ENCODE data around the gene CSDE1.
"Not testable (repeated sequence)": the region's sequence is repeated elsewhere in the genome, so short reads cannot be mapped to it uniquely, and the experiment has no call there.

The CSDE1 gene

GRCh38 chr1:114757455-114758255, at the start of gene CSDE1:
TSS of gene CSDE1 (minus strand) at chr1:114757984. CDS start at chr1:114739890, 18,094 bp downstream.
- peaks cover 52% of the 10 kb centered on the region for H3K79me2 ChIP-seq (ENCODE audit: control insufficient read depth, low read length)
- H3K9me3 ChIP-seq (ENCODE audit: control insufficient read depth, insufficient read depth, low read length) = no peaks in the 10 kb centered on the region
- no peak for TF ChIP-seq EZH2phosphoT487 (IDR thresholded peaks at IDR 0.05; ENCODE audit: borderline replicate concordance, low read length)
- TF ChIP-seq, protein P1, sequence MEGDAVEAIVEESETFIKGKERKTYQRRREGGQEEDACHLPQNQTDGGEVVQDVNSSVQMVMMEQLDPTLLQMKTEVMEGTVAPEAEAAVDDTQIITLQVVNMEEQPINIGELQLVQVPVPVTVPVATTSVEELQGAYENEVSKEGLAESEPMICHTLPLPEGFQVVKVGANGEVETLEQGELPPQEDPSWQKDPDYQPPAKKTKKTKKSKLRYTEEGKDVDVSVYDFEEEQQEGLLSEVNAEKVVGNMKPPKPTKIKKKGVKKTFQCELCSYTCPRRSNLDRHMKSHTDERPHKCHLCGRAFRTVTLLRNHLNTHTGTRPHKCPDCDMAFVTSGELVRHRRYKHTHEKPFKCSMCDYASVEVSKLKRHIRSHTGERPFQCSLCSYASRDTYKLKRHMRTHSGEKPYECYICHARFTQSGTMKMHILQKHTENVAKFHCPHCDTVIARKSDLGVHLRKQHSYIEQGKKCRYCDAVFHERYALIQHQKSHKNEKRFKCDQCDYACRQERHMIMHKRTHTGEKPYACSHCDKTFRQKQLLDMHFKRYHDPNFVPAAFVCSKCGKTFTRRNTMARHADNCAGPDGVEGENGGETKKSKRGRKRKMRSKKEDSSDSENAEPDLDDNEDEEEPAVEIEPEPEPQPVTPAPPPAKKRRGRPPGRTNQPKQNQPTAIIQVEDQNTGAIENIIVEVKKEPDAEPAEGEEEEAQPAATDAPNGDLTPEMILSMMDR (IDR thresholded peaks at IDR 0.05; ENCODE audit: low read depth, low read length, poor library complexity, severe bottlenecking) = peak; percentile 40
- H3K4me1 ChIP-seq (ENCODE audit: control insufficient read depth, low read length) = peaks cover 47% of the 10 kb centered on the region
- H3K27ac ChIP-seq (ENCODE audit: low read depth, low read length) = peak within 1 kb of the TSS; percentile 89
- H4K20me1 ChIP-seq (ENCODE audit: control insufficient read depth, insufficient read depth, low read depth, low read length) = peaks cover 36% of the 10 kb centered on the region
- H3F3A ChIP-seq (ENCODE audit: control insufficient read depth, insufficient read depth) = no peaks in the 10 kb centered on the region; the same call in 1 of the 2 replicates
- peak within 1 kb of the TSS; percentile 99 for H3K4me3 ChIP-seq (ENCODE audit: low read length)
- H3K9me2 ChIP-seq (replicated peaks; ENCODE audit: control insufficient read depth, low read length) = no peaks in the 10 kb centered on the region
- H3K27me3 ChIP-seq (ENCODE audit: control insufficient read depth, low read length) = no peaks in the 10 kb centered on the region
- peaks cover 49% of the 10 kb centered on the region for H3K36me3 ChIP-seq (ENCODE audit: control insufficient read depth, low read length)
- peak within 1 kb of the TSS; percentile 78 for H3K4me2 ChIP-seq (ENCODE audit: low read length)

DNA sequence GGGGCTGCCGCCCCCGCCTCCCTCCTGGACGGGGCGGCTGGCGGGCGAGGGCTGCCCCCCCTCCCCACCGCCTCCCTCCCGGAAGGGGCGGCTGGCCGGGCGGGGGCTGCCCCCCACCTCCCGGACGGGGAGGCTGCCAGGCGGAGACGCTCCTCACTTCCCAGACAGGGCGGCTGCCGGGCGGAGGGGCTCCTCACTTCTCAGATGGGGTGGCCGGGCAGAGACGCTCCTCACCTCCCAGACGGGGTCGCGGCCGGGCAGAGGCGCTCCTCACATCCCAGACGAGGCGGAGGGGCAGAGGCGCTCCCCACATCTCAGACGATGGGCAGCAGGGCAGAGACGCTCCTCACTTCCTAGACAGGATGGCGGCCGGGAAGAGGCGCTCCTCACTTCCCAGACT, 46.7 kb upstream of the CSDE1 start:
- H3K4me2 ChIP-seq (ENCODE audit: low read length); H3K9me2 ChIP-seq (replicated peaks; ENCODE audit: control insufficient read depth, low read length); H3K9me3 ChIP-seq (ENCODE audit: control insufficient read depth, insufficient read depth, low read length); H3F3A ChIP-seq (ENCODE audit: control insufficient read depth, insufficient read depth); H3K4me3 ChIP-seq (ENCODE audit: low read length); H3K79me2 ChIP-seq (ENCODE audit: control insufficient read depth, low read length); H3K36me3 ChIP-seq (ENCODE audit: control insufficient read depth, low read length); H4K20me1 ChIP-seq (ENCODE audit: control insufficient read depth, insufficient read depth, low read depth, low read length); H3K4me1 ChIP-seq (ENCODE audit: control insufficient read depth, low read length); H3K27ac ChIP-seq (ENCODE audit: low read depth, low read length); H3K27me3 ChIP-seq (ENCODE audit: control insufficient read depth, low read length): not testable (repeated sequence)

GRCh38 chr1:114803001-114803400, 45.2 kb upstream of the CSDE1 start:
- no peaks in the 10 kb centered on the region for H3K9me2 ChIP-seq (replicated peaks; ENCODE audit: control insufficient read depth, low read length)
- no peaks in the 10 kb centered on the region for H3F3A ChIP-seq (ENCODE audit: control insufficient read depth, insufficient read depth)
- no peaks in the 10 kb centered on the region for H3K36me3 ChIP-seq (ENCODE audit: control insufficient read depth, low read length)
- H3K27ac ChIP-seq (ENCODE audit: low read depth, low read length) = no peak overlapping the region
- peaks cover 6% of the 10 kb centered on the region for H3K27me3 ChIP-seq (ENCODE audit: control insufficient read depth, low read length)
- H3K4me3 ChIP-seq (ENCODE audit: low read length) = no peak overlapping the region
- H3K79me2 ChIP-seq (ENCODE audit: control insufficient read depth, low read length) = no peaks in the 10 kb centered on the region
- H3K9me3 ChIP-seq (ENCODE audit: control insufficient read depth, insufficient read depth, low read length) = no peaks in the 10 kb centered on the region
- H3K4me2 ChIP-seq (ENCODE audit: low read length) = no peak overlapping the region
- TF ChIP-seq EZH2phosphoT487 (IDR thresholded peaks at IDR 0.05; ENCODE audit: borderline replicate concordance, low read length) = no peak
- TF ChIP-seq, protein P1 (IDR thresholded peaks at IDR 0.05; ENCODE audit: low read depth, low read length, poor library complexity, severe bottlenecking) = no peak
- no peaks in the 10 kb centered on the region for H3K4me1 ChIP-seq (ENCODE audit: control insufficient read depth, low read length)
- H4K20me1 ChIP-seq (ENCODE audit: control insufficient read depth, insufficient read depth, low read depth, low read length) = no peaks in the 10 kb centered on the region

GRCh38 chr1:114794038-114794437, 36.3 kb upstream of the CSDE1 start:
- no peak overlapping the region for H3K4me2 ChIP-seq (ENCODE audit: low read length)
- no peaks in the 10 kb centered on the region for H3F3A ChIP-seq (ENCODE audit: control insufficient read depth, insufficient read depth)
- H3K9me3 ChIP-seq (ENCODE audit: control insufficient read depth, insufficient read depth, low read length) = no peaks in the 10 kb centered on the region
- H3K27ac ChIP-seq (ENCODE audit: low read depth, low read length) = no peak overlapping the region
- H3K27me3 ChIP-seq (ENCODE audit: control insufficient read depth, low read length) = peaks cover 8% of the 10 kb centered on the region
- no peaks in the 10 kb centered on the region for H4K20me1 ChIP-seq (ENCODE audit: control insufficient read depth, insufficient read depth, low read depth, low read length)
- no peaks in the 10 kb centered on the region for H3K4me1 ChIP-seq (ENCODE audit: control insufficient read depth, low read length)
- no peaks in the 10 kb centered on the region for H3K9me2 ChIP-seq (replicated peaks; ENCODE audit: control insufficient read depth, low read length)
- H3K4me3 ChIP-seq (ENCODE audit: low read length) = no peak overlapping the region
- H3K36me3 ChIP-seq (ENCODE audit: control insufficient read depth, low read length) = no peaks in the 10 kb centered on the region
- TF ChIP-seq EZH2phosphoT487 (IDR thresholded peaks at IDR 0.05; ENCODE audit: borderline replicate concordance, low read length) = no peak
- TF ChIP-seq, protein P1 (IDR thresholded peaks at IDR 0.05; ENCODE audit: low read depth, low read length, poor library complexity, severe bottlenecking) = no peak
- H3K79me2 ChIP-seq (ENCODE audit: control insufficient read depth, low read length) = no peaks in the 10 kb centered on the region

- H3K36me3 ChIP-seq (ENCODE audit: control insufficient read depth, low read length); H3K4me2 ChIP-seq (ENCODE audit: low read length); H3K4me1 ChIP-seq (ENCODE audit: control insufficient read depth, low read length); H3K4me3 ChIP-seq (ENCODE audit: low read length); H3F3A ChIP-seq (ENCODE audit: control insufficient read depth, insufficient read depth); H3K27ac ChIP-seq (ENCODE audit: low read depth, low read length); H3K9me2 ChIP-seq (replicated peaks; ENCODE audit: control insufficient read depth, low read length); H4K20me1 ChIP-seq (ENCODE audit: control insufficient read depth, insufficient read depth, low read depth, low read length); H3K27me3 ChIP-seq (ENCODE audit: control insufficient read depth, low read length); H3K9me3 ChIP-seq (ENCODE audit: control insufficient read depth, insufficient read depth, low read length); H3K79me2 ChIP-seq (ENCODE audit: control insufficient read depth, low read length): not testable (repeated sequence)
Observed at GRCh38 chr1:114790581-114790980, 32.8 kb upstream of the CSDE1 start.

GRCh38 chr1:114786440-114786839, 28.7 kb upstream of the CSDE1 start:
- H3K36me3 ChIP-seq (ENCODE audit: control insufficient read depth, low read length); H3K79me2 ChIP-seq (ENCODE audit: control insufficient read depth, low read length); H3K4me3 ChIP-seq (ENCODE audit: low read length); H3K9me2 ChIP-seq (replicated peaks; ENCODE audit: control insufficient read depth, low read length); H3K27me3 ChIP-seq (ENCODE audit: control insufficient read depth, low read length); H3K27ac ChIP-seq (ENCODE audit: low read depth, low read length); H3F3A ChIP-seq (ENCODE audit: control insufficient read depth, insufficient read depth); H4K20me1 ChIP-seq (ENCODE audit: control insufficient read depth, insufficient read depth, low read depth, low read length); H3K4me2 ChIP-seq (ENCODE audit: low read length); H3K4me1 ChIP-seq (ENCODE audit: control insufficient read depth, low read length); H3K9me3 ChIP-seq (ENCODE audit: control insufficient read depth, insufficient read depth, low read length): not testable (repeated sequence)
